Measurements from ENCODE around the gene NBPF3.

- TF ChIP-seq POLR2AphosphoS5 (IDR thresholded peaks at IDR 0.05) (no peak), CTCF (IDR thresholded peaks at IDR 0.05) (no peak), EP300 (IDR thresholded peaks at IDR 0.05) (no peak), POLR2A (IDR thresholded peaks at IDR 0.05) (no peak)
Observed at GRCh38 chr1:21510113-21510493, 70.2 kb downstream of the NBPF3 start.
